HUES48 (cell line): Measurements from ENCODE around the gene NCR2.

Experiments used
- H3K27ac ChIP-seq: one replicate; pipeline ENCODE4 v1.7.0; 2013; ENCODE audit warnings: low read depth, low read length, inconsistent platforms
- H3K27me3 ChIP-seq: 2 replicates; pipeline ENCODE4 v1.6.1; 2013; ENCODE audit warnings: mild to moderate bottlenecking, low read length; ENCODE audit not compliant: control insufficient read depth, insufficient read depth
- H3K36me3 ChIP-seq: 2 replicates; pipeline ENCODE4 v1.6.1; 2013; ENCODE audit warnings: low read length; ENCODE audit not compliant: control insufficient read depth, insufficient read depth
- H3K4me1 ChIP-seq: 2 replicates; pipeline ENCODE4 v1.6.1; 2013; ENCODE audit warnings: mild to moderate bottlenecking, low read length; ENCODE audit not compliant: control insufficient read depth, insufficient read depth
- H3K4me3 ChIP-seq: 2 replicates; pipeline ENCODE4 v1.5.1; 2013; ENCODE audit warnings: mild to moderate bottlenecking, low read depth, low read length
- H3K9ac ChIP-seq: 2 replicates; pipeline ENCODE4 v1.6.1; 2013; ENCODE audit warnings: mild to moderate bottlenecking, low read depth, low read length, moderate library complexity
- H3K9me3 ChIP-seq: 2 replicates; pipeline ENCODE4 v1.6.1; 2013; ENCODE audit warnings: low read length; ENCODE audit not compliant: control insufficient read depth, insufficient read depth

The NCR2 gene

DNA sequence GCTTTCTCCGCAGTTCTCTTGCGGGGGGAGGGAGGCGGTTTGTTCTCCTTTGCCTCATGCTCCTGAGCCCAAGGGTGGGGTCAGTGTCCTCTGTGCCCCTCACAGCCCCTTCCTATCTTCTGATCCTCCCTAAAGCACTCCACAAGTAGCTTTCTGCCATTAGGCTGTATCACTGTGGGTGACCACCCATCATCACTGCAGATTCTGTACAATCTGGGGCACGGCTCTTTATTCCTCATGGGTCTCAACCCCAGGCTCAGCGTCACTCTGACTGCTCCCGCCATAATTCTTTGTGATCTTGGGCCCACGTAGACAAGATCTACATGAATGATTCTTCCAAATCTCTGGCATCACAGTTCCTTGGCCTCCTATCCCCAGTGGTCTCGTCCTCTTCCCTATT lies 10.5 kb downstream of the NCR2 start:
- H3K4me1 ChIP-seq, result no peaks in the 10 kb centered on the region
- H3K9me3 ChIP-seq, result 0 out of 2 replicates have a peak, but pooled peaks cover 3% of the 10 kb centered on the region
- no peaks in the 10 kb centered on the region for H3K36me3 ChIP-seq
- no peak overlapping the region for H3K9ac ChIP-seq
- H3K27ac ChIP-seq, result no peak overlapping the region
- no peak overlapping the region for H3K4me3 ChIP-seq
- peaks cover 3% of the 10 kb centered on the region; the same call in 1 of the 2 replicates for H3K27me3 ChIP-seq

DNA sequence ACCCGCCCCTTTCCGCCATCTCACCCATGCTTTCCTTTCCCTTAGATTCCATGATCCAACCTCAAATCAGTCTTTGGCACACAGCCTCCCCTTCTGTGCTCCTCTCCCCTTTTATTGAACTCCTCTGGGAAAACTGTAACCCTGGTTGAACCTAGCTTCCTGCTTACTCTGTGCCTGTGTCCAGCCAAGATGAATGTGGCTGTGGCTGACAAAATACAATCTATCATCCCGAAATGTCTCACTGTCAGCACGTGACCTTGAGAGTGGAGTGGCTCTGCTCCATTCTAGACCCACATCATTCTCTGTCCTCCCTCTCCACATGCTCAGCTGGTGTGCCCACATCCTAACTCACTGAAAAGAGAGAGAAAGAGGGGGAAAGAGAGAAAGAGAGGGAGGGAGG lies 11.0 kb downstream of the NCR2 start:
- Histone ChIP-seq H3K4me3 (no peak overlapping the region), H3K9me3 (0 out of 2 replicates have a peak, but pooled peaks cover 3% of the 10 kb centered on the region), H3K9ac (no peak overlapping the region), H3K4me1 (no peaks in the 10 kb centered on the region), H3K27me3 (peaks cover 3% of the 10 kb centered on the region; the same call in 1 of the 2 replicates), H3K36me3 (no peaks in the 10 kb centered on the region), H3K27ac (no peak overlapping the region)

DNA sequence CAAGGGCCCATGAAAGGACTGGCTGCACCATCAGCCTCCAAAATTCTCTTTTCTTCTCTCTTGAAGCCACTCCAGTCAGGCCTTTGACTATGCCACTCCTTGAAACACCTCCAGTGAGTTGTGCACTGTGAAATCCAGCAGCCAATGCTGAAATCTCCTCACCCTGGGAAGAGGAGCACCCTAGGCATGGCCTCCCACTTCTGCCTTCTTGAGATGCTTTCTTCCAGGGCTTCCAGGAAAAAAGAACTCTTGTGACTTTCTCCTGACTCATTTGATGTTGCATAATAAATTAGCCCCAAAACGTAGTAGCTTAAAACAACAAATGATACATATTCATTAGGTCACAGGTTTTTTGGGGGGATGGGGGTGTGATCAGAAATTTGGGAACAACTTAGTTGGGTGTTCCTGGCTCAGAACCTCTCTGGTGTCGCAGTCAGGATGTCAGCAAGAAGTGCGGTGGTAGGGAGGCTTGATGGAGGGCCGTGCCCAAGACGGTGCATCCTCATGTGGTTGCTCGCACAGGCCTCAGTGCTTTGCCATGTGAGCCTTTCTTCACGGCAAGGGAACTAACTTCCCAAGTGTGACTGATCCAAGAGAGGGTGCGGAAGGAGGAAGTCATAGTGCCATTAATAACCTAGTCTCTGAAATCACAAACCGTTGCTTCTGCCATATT lies 12.1 kb downstream of the NCR2 start:
- no peaks in the 10 kb centered on the region for H3K36me3 ChIP-seq
- H3K9ac ChIP-seq, result no peak overlapping the region
- H3K4me1 ChIP-seq, result no peaks in the 10 kb centered on the region
- no peak overlapping the region for H3K27ac ChIP-seq
- H3K9me3 ChIP-seq, result 0 out of 2 replicates have a peak, but pooled peaks cover 3% of the 10 kb centered on the region
- H3K4me3 ChIP-seq, result no peak overlapping the region
- peaks cover 3% of the 10 kb centered on the region; the same call in 1 of the 2 replicates for H3K27me3 ChIP-seq

GRCh38 chr6:41348934-41349333 lies 13.5 kb downstream of the NCR2 start:
- Histone ChIP-seq H3K27me3 (peaks cover 3% of the 10 kb centered on the region; the same call in 1 of the 2 replicates), H3K9me3 (0 out of 2 replicates have a peak, but pooled peaks cover 3% of the 10 kb centered on the region), H3K9ac (no peak overlapping the region), H3K27ac (no peak overlapping the region), H3K4me1 (no peaks in the 10 kb centered on the region), H3K36me3 (no peaks in the 10 kb centered on the region), H3K4me3 (no peak overlapping the region)

DNA sequence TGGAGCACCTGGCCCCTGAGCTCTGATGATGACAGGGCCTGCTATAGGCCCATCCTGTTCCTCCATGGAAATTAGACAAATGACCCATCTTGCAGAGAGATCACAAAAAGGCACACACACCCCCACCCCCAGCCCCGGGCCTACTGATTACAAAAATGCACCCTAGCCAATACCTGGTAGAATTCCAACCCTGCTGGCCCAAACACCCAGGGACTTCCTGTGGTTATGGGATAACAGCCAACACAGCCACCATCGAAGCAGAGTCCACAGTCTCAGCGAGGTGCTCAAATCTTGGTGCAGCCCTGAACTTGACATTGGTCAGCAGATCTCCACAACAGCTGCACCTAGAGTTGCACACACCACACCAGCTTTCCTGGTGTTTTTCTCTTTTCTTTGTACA lies 17.0 kb downstream of the NCR2 start:
- Histone ChIP-seq H3K9me3 (0 out of 2 replicates have a peak, but pooled peaks cover 3% of the 10 kb centered on the region), H3K4me3 (no peak overlapping the region), H3K27me3 (peaks cover 8% of the 10 kb centered on the region; the same call in 1 of the 2 replicates), H3K27ac (no peak overlapping the region), H3K36me3 (no peaks in the 10 kb centered on the region), H3K9ac (no peak overlapping the region), H3K4me1 (no peaks in the 10 kb centered on the region)

- H3K4me3 ChIP-seq, result no peak overlapping the region
- H3K9ac ChIP-seq, result no peak overlapping the region
These were observed 17.5 kb downstream of the NCR2 start for GRCh38 chr6:41352907-41353306.

DNA sequence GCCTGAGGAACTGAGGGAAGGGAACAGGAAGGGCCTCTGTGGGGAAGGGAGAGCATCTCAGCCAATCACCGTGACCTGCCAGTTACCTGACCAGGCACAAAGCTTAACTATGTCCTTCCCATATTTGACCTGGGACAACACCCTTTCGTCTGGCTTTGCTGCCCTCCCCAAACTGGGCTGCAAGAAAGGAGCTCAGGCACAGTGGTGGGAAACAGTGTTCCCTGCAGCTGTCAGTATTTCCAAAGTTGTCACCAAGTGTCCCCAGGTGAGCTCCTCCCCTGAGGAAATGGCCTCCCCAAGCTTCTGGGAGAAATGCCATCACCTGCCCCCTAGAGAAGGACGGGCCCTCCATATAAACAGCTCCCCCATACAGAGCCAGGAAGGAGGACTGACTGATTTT lies 17.9 kb downstream of the NCR2 start:
- H3K4me1 ChIP-seq, result no peaks in the 10 kb centered on the region
- no peak overlapping the region for H3K4me3 ChIP-seq
- H3K36me3 ChIP-seq, result no peaks in the 10 kb centered on the region
- peaks cover 8% of the 10 kb centered on the region; the same call in 1 of the 2 replicates for H3K27me3 ChIP-seq
- H3K9ac ChIP-seq, result no peak overlapping the region
- H3K9me3 ChIP-seq, result 0 out of 2 replicates have a peak, but pooled peaks cover 3% of the 10 kb centered on the region
- no peak overlapping the region for H3K27ac ChIP-seq

More at GRCh38 chr6:41352907-41353306, 17.5 kb downstream of the NCR2 start:
- Histone ChIP-seq H3K36me3 (no peaks in the 10 kb centered on the region), H3K4me1 (no peaks in the 10 kb centered on the region), H3K27ac (no peak overlapping the region), H3K27me3 (peaks cover 8% of the 10 kb centered on the region; the same call in 1 of the 2 replicates), H3K9me3 (0 out of 2 replicates have a peak, but pooled peaks cover 3% of the 10 kb centered on the region)

- H3K9ac ChIP-seq, result no peak overlapping the region
- H3K27me3 ChIP-seq, result 0 out of 2 replicates have a peak, but pooled peaks cover 5% of the 10 kb centered on the region
- H3K4me1 ChIP-seq, result no peaks in the 10 kb centered on the region
- no peak overlapping the region for H3K27ac ChIP-seq
- peaks cover 10% of the 10 kb centered on the region for H3K9me3 ChIP-seq
- no peak overlapping the region for H3K4me3 ChIP-seq
- no peaks in the 10 kb centered on the region for H3K36me3 ChIP-seq
These were observed 20.5 kb downstream of the NCR2 start for GRCh38 chr6:41355952-41356351.

- Histone ChIP-seq H3K9ac (no peak overlapping the region), H3K27ac (no peak overlapping the region), H3K4me1 (no peaks in the 10 kb centered on the region), H3K36me3 (no peaks in the 10 kb centered on the region), H3K27me3 (0 out of 2 replicates have a peak, but pooled peaks cover 5% of the 10 kb centered on the region), H3K9me3 (peaks cover 13% of the 10 kb centered on the region), H3K4me3 (no peak overlapping the region)
These were observed 21.4 kb downstream of the NCR2 start for GRCh38 chr6:41356825-41357224.

GRCh38 chr6:41358503-41358902 lies 23.1 kb downstream of the NCR2 start:
- Histone ChIP-seq H3K9me3 (peaks cover 13% of the 10 kb centered on the region), H3K36me3 (no peaks in the 10 kb centered on the region), H3K9ac (no peak overlapping the region), H3K27ac (no peak overlapping the region), H3K27me3 (0 out of 2 replicates have a peak, but pooled peaks cover 5% of the 10 kb centered on the region), H3K4me1 (no peaks in the 10 kb centered on the region), H3K4me3 (no peak overlapping the region)

- Histone ChIP-seq H3K9me3 (peaks cover 13% of the 10 kb centered on the region), H3K27ac (no peak overlapping the region), H3K27me3 (0 out of 2 replicates have a peak, but pooled peaks cover 5% of the 10 kb centered on the region), H3K4me3 (no peak overlapping the region), H3K9ac (no peak overlapping the region), H3K36me3 (no peaks in the 10 kb centered on the region), H3K4me1 (no peaks in the 10 kb centered on the region)
These were observed 24.4 kb downstream of the NCR2 start for GRCh38 chr6:41359617-41360313.
